DOHH2 (cell line): ENCODE results near the gene GPR149.
"Not testable (repeated sequence)": the region's sequence is repeated elsewhere in the genome, so short reads cannot be mapped to it uniquely, and the experiment has no call there.

Source experiments
- H3F3A ChIP-seq: fragments of 200-600 bp; sonication (generic), shearing (Covaris generic); 2 replicates; pipeline ENCODE4 v1.6.0; 2016; ENCODE audit warnings: antibody characterized with exemption, mild to moderate bottlenecking; ENCODE audit not compliant: control insufficient read depth, insufficient read depth
- H3K27ac ChIP-seq: fragments of 200-600 bp; sonication (generic); 2 replicates; pipeline ENCODE4 v1.5.1; 2014; ENCODE audit warnings: low read depth, mild to moderate bottlenecking, low read length, moderate library complexity
- H3K27me3 ChIP-seq: fragments of 200-600 bp; sonication (generic); 2 replicates; pipeline ENCODE4 v1.6.1; 2014; ENCODE audit warnings: mild to moderate bottlenecking, low read length, mixed read lengths; ENCODE audit not compliant: control insufficient read depth
- H3K36me3 ChIP-seq: fragments of 200-600 bp; sonication (generic); 2 replicates; pipeline ENCODE4 v1.6.1; 2014; ENCODE audit warnings: mild to moderate bottlenecking, low read length, moderate library complexity, mixed read lengths; ENCODE audit not compliant: control insufficient read depth
- H3K4me1 ChIP-seq: fragments of 200-600 bp; sonication (generic); 2 replicates; pipeline ENCODE4 v1.6.1; 2014; ENCODE audit warnings: mild to moderate bottlenecking, low read length, mixed read lengths; ENCODE audit not compliant: control insufficient read depth
- H3K4me2 ChIP-seq: fragments of 200-600 bp; sonication (generic); 2 replicates; pipeline ENCODE4 v1.6.0; 2014; ENCODE audit warnings: mild to moderate bottlenecking, low read length, moderate library complexity
- H3K4me3 ChIP-seq: fragments of 200-600 bp; sonication (generic); 2 replicates; pipeline ENCODE4 v1.5.1; 2014; ENCODE audit warnings: mild to moderate bottlenecking, low read length, mixed read lengths
- H3K79me2 ChIP-seq: fragments of 200-600 bp; sonication (generic); 2 replicates; pipeline ENCODE4 v1.6.1; 2014; ENCODE audit warnings: mild to moderate bottlenecking, low read length, mixed read lengths; ENCODE audit not compliant: control insufficient read depth
- H3K9me2 ChIP-seq: fragments of 200-600 bp; sonication (generic); replicated peaks from 2 replicates; pipeline ENCODE4 v1.6.1; 2014; ENCODE audit warnings: mild to moderate bottlenecking, low read length, mixed read lengths; ENCODE audit not compliant: control insufficient read depth
- H3K9me3 ChIP-seq: fragments of 200-600 bp; sonication (generic); 2 replicates; pipeline ENCODE4 v1.6.1; 2014; ENCODE audit warnings: antibody characterized with exemption, low read length, mixed read lengths; ENCODE audit not compliant: control insufficient read depth, insufficient read depth
- H4K20me1 ChIP-seq: fragments of 200-600 bp; sonication (generic); 2 replicates; pipeline ENCODE4 v1.6.0; 2014; ENCODE audit warnings: low read depth, mild to moderate bottlenecking, antibody characterized with exemption, low read length, moderate library complexity; ENCODE audit not compliant: control insufficient read depth, insufficient read depth
- EZH2phosphoT487 ChIP-seq: fragments of 200-600 bp; sonication (generic); IDR thresholded peaks from 2 replicates; pipeline ENCODE4 v1.6.1; 2017; ENCODE audit warnings: borderline replicate concordance, mild to moderate bottlenecking, antibody characterized with exemption, low read length, moderate library complexity, mixed read lengths
- TF ChIP-seq, protein P1 (sequence below): fragments of 200-600 bp; sonication (generic); IDR thresholded peaks from one replicate; pipeline ENCODE4 v1.5.1; 2014; ENCODE audit warnings: antibody characterized with exemption, mild to moderate bottlenecking, low read depth, low read length; ENCODE audit not compliant: poor library complexity, severe bottlenecking

GPR149 gene

DNA sequence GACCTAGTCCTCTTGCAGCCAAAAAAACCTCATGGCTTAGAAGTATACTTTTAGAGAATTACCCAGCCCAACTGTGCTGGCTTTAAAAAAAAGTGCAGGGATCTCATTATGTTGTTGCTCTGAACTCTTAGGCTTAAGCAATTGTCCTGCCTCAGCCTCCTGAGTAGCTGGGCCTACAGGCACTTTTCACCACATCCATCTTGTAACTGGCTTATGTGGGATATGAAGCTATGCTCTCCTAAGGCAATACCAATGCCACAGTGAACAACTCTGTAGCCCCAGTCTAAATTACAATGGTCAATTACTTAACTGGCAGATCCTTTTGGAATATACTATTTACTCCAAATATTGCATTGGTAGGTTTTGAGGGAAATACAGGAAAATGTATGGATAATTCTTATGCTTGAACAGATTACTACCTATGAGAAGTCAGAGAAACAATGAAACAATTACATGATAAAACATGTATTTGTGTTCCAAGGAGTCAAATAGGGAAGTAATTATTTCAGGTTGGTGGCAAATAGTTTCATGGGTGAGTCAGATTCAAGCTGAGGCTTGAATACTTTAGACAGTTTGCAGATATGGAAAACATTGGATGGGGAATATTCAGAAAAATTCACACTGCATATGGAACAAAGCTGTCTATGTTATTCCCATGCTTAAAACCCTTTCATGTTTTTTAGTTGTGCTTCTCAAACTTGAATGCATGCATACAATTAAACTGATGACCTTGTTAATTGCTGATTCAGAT is 34.6 kb upstream of the GPR149 start:
- TF ChIP-seq, protein P1, sequence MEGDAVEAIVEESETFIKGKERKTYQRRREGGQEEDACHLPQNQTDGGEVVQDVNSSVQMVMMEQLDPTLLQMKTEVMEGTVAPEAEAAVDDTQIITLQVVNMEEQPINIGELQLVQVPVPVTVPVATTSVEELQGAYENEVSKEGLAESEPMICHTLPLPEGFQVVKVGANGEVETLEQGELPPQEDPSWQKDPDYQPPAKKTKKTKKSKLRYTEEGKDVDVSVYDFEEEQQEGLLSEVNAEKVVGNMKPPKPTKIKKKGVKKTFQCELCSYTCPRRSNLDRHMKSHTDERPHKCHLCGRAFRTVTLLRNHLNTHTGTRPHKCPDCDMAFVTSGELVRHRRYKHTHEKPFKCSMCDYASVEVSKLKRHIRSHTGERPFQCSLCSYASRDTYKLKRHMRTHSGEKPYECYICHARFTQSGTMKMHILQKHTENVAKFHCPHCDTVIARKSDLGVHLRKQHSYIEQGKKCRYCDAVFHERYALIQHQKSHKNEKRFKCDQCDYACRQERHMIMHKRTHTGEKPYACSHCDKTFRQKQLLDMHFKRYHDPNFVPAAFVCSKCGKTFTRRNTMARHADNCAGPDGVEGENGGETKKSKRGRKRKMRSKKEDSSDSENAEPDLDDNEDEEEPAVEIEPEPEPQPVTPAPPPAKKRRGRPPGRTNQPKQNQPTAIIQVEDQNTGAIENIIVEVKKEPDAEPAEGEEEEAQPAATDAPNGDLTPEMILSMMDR: no peak
- no peak for TF ChIP-seq EZH2phosphoT487
- no peak overlapping the region for H3K27ac ChIP-seq

DNA sequence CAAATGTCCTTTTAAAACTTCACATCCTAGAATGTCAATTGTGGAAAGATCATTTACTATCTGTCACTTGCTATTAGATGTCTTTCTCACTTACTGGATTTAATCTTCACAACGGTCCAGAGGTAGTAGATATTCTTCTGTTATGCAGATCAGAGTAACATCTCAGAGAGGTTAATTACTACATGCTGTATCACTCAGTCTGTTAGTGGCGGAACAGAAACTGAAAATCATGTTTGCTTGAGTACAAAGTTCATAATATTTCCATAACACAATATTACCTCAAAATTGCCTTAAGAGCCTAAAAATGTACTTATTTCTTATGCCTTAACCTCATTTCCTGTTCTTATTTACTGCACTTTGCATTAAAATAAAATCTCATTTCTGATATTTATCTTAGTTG is 28.6 kb upstream of the GPR149 start:
- Histone ChIP-seq H3K4me3 (no peak overlapping the region), H3K9me3 (no peaks in the 10 kb centered on the region), H3F3A (no peaks in the 10 kb centered on the region), H3K79me2 (no peaks in the 10 kb centered on the region), H3K27me3 (no peaks in the 10 kb centered on the region), H3K9me2 (no peaks in the 10 kb centered on the region), H3K27ac (no peak overlapping the region), H3K4me2 (no peak overlapping the region), H3K4me1 (no peaks in the 10 kb centered on the region), H4K20me1 (no peaks in the 10 kb centered on the region), H3K36me3 (no peaks in the 10 kb centered on the region)
- TF ChIP-seq, protein P1: no peak

More for the DNA sequence above, 34.6 kb upstream of the GPR149 start:
- Histone ChIP-seq H3K36me3 (no peaks in the 10 kb centered on the region), H3K4me1 (no peaks in the 10 kb centered on the region), H3K79me2 (no peaks in the 10 kb centered on the region), H3F3A (no peaks in the 10 kb centered on the region), H4K20me1 (no peaks in the 10 kb centered on the region), H3K4me3 (no peak overlapping the region), H3K9me3 (no peaks in the 10 kb centered on the region), H3K27me3 (no peaks in the 10 kb centered on the region), H3K9me2 (no peaks in the 10 kb centered on the region), H3K4me2 (no peak overlapping the region)

DNA sequence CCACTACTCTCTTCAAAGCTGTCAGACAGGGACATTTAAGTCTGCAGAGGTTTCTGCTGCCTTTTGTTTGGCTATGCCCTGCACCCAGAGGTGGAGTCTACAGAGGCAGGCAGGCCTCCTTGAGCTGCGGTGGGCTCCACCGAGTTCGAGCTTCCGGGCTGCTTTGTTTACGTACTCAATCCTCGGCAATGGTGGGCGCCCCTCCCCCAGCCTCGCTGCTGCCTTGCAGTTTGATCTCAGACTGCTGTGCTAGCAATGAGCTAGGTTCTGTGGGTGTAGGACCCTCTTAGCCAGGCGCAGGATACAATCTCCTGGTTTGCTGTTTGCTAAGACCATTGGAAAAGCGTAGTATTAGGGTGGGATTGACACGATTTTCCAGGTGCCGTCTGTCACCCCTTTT is 9.1 kb upstream of the GPR149 start:
- not testable (repeated sequence) for H3K9me3 ChIP-seq, H3K4me2 ChIP-seq, H3K27ac ChIP-seq, H3K9me2 ChIP-seq, H4K20me1 ChIP-seq, H3K27me3 ChIP-seq, H3F3A ChIP-seq, H3K36me3 ChIP-seq, H3K4me3 ChIP-seq, H3K79me2 ChIP-seq, H3K4me1 ChIP-seq

DNA sequence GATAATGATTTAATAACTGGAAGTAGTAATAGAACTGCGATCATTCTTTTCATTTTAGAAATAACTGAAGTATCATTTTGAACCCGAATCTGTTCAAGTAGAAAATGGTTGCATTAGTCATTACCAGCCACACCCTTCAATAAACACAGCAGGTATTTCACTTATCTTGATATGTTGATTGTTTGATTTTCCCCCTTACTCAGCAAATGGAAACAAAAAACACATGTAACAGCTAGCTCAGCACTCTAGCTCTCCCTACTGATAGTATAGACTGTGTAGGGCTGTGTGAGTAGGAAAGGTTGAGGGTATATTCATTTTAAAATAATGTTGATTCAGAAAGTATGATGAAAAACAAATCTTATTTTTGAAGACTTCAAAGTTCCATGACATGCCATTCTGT is 1.1 kb upstream of the GPR149 start:
- no peak overlapping the region for H3K4me2 ChIP-seq
- no peaks in the 10 kb centered on the region for H3K27me3 ChIP-seq
- H3K79me2 ChIP-seq: no peaks in the 10 kb centered on the region
- H3K9me2 ChIP-seq: no peaks in the 10 kb centered on the region
- TF ChIP-seq, protein P1: no peak
- no peak for TF ChIP-seq EZH2phosphoT487
- H4K20me1 ChIP-seq: no peaks in the 10 kb centered on the region
- no peaks in the 10 kb centered on the region for H3K9me3 ChIP-seq
- no peaks in the 10 kb centered on the region for H3F3A ChIP-seq
- H3K36me3 ChIP-seq: no peaks in the 10 kb centered on the region
- H3K4me1 ChIP-seq: no peaks in the 10 kb centered on the region
- no peak overlapping the region for H3K4me3 ChIP-seq
- H3K27ac ChIP-seq: no peak overlapping the region
